Right atrium auricular region (tissue), 2 donors: ENCODE data around the gene TFEC. TPM values are rescaled to one million over a fixed set of nuclear protein-coding genes. Genes with fewer than 3 reads are reported as not detected.

Source experiments
- DNase-seq: peaks from one replicate; pipeline ENCODE4 v3.0.0-alpha.2; 2019; ENCODE audit warnings: low spot score
- H3K27ac ChIP-seq, 2 donors: fragments of 200-600 bp; sonication (generic); 1 replicate in 1 of 2; 2 replicates in 1 of 2; pipeline ENCODE4 v1.5.1; 2016 to 2019
- H3K27me3 ChIP-seq, 2 donors: fragments of 200-600 bp; sonication (generic); one replicate each; pipeline versions ENCODE4 v1.5.1 to v1.6.0; 2017 to 2019
- H3K36me3 ChIP-seq: fragments of 200-600 bp; sonication (generic); one replicate; pipeline ENCODE4 v1.5.1; 2016
- H3K4me1 ChIP-seq, 2 donors: fragments of 200-600 bp; sonication (generic); one replicate each; pipeline versions ENCODE4 v1.5.1 to v1.6.0; 2017 to 2019
- H3K4me3 ChIP-seq, 2 donors: fragments of 200-600 bp; sonication (generic); 1 replicate in 1 of 2; 2 replicates in 1 of 2; pipeline ENCODE4 v1.5.1; 2017 to 2019; ENCODE audit warnings: mild to moderate bottlenecking in 1 of 2, moderate library complexity in 1 of 2
- H3K9me3 ChIP-seq, 2 donors: fragments of 200-600 bp; sonication (generic); one replicate each; pipeline ENCODE4 v1.5.1; 2019
- CTCF ChIP-seq, 2 donors: fragments of 200-600 bp; sonication (generic); IDR thresholded peaks; one replicate each; pipeline ENCODE4 v1.5.1; 2019; ENCODE audit warnings: antibody characterized with exemption in 2 of 2
- total RNA-seq, 2 donors: library from RNA; depleted of rRNA; stranded (reverse); fragments of >200 nt; gene quantifications; one replicate each; pipeline ENCODE4 v1.1.0, GENCODE V29; 2016

The TFEC gene
- 1 to 10 TPM; 1.9 to 2.1 TPM for total RNA-seq

- H3K9me3 ChIP-seq: no peaks in the 10 kb centered on the region
- H3K4me1 ChIP-seq: no peaks in the 10 kb centered on the region
- no peak within 1 kb of the TSS for H3K27ac ChIP-seq
- no peaks in the 10 kb centered on the region for H3K36me3 ChIP-seq
- peak within 1 kb of the TSS in 1 of 2 donors; percentile 9 for H3K4me3 ChIP-seq
- no peaks in the 10 kb centered on the region for H3K27me3 ChIP-seq
- no peak for DNase-seq
- TF ChIP-seq CTCF (IDR thresholded peaks at IDR 0.05): no peak
Measured at GRCh38 chr7:116030651-116031276, at the start of gene TFEC. Gene TFEC (minus strand): TSS chr7:116030763. CDS start chr7:115984441, 46,322 bp downstream.

GRCh38 chr7:116075351-116076145 is 45.0 kb upstream of the TFEC start:
- no peak for TF ChIP-seq CTCF (IDR thresholded peaks at IDR 0.05)
- DNase-seq: no peak
- Histone ChIP-seq H3K27ac (no peak overlapping the region), H3K27me3 (no peaks in the 10 kb centered on the region), H3K4me1 (no peaks in the 10 kb centered on the region), H3K9me3 (peaks cover 0 to 3% of the 10 kb centered on the region in 2 donors), H3K36me3 (no peaks in the 10 kb centered on the region), H3K4me3 (no peak overlapping the region)

DNA sequence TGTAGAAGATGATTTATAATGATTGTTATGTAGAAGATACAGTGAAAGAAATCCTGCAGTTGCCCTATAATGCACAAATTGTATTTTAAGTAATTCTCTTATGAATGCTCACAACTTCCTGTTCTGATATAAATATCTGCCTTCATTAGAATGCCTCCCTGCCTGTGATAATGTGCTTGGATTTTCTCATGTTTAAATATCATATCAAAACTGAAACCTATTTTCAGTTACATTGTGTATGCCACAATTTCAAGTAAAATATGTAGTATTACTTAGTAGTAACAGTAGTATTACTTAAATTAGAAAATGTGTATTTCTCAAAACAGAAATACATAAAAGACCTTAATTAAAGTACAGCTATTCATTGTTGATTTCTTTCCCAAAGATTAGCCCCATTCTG is 41.1 kb upstream of the TFEC start:
- H3K36me3 ChIP-seq: no peaks in the 10 kb centered on the region
- no peak overlapping the region for H3K27ac ChIP-seq
- H3K4me1 ChIP-seq: no peaks in the 10 kb centered on the region
- no peak for TF ChIP-seq CTCF (IDR thresholded peaks at IDR 0.05)
- no peak for DNase-seq
- no peak overlapping the region for H3K4me3 ChIP-seq
- peaks cover 0 to 3% of the 10 kb centered on the region in 2 donors for H3K9me3 ChIP-seq
- H3K27me3 ChIP-seq: no peaks in the 10 kb centered on the region

- Histone ChIP-seq H3K27ac (no peak overlapping the region), H3K27me3 (no peaks in the 10 kb centered on the region), H3K4me1 (no peaks in the 10 kb centered on the region), H3K4me3 (no peak overlapping the region), H3K9me3 (no peaks in the 10 kb centered on the region), H3K36me3 (no peaks in the 10 kb centered on the region)
- no peak for DNase-seq
- TF ChIP-seq CTCF (IDR thresholded peaks at IDR 0.05): no peak
Measured at GRCh38 chr7:116064179-116064578, 33.6 kb upstream of the TFEC start.

DNA sequence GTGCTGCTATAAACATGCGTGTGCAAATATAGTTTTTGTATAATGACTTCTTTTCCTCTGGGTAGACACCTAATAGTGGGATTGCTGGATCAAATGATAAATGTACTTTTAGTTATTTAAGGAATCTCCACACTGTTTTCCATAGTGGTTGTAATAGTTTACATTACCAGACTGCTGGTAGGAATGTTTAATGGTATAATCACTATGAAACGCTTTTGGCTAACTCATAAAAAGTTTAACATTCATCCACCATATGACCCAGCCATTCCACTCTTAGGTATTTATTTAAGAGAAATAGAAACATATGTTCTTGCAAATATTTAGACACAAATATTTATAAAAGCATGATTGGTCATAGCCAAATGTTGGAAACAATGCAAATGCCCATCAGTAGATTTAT is 32.1 kb upstream of the TFEC start:
- Histone ChIP-seq H3K27ac (no peak overlapping the region), H3K9me3 (no peaks in the 10 kb centered on the region), H3K4me3 (no peak overlapping the region), H3K36me3 (no peaks in the 10 kb centered on the region), H3K27me3 (no peaks in the 10 kb centered on the region), H3K4me1 (no peaks in the 10 kb centered on the region)
- TF ChIP-seq CTCF (IDR thresholded peaks at IDR 0.05): no peak
- no peak for DNase-seq
